K562 (cell line): ENCODE results near the gene OR4N5. TPM values are rescaled to one million over a fixed set of nuclear protein-coding genes. Genes with fewer than 3 reads are reported as not detected.

Experiments used
- ARID3A ChIP-seq: IDR thresholded peaks from 2 replicates; pipeline ENCODE4 v1.6.1; 2012; ENCODE audit warnings: low read depth, low read length, improper control_type of control experiment, borderline replicate concordance
- GTF2A2 ChIP-seq: IDR thresholded peaks from 2 replicates; pipeline ENCODE4 v1.6.1; 2016; ENCODE audit warnings: mild to moderate bottlenecking, missing genetic modification characterization, missing compliant biosample characterization
- MITF ChIP-seq: IDR thresholded peaks from 2 replicates; pipeline ENCODE4 v1.6.1; 2014; ENCODE audit warnings: antibody characterized with exemption
- MNT ChIP-seq, 2 experiments: fragments of 450-650 bp; conservative IDR thresholded peaks; 2 replicates each; pipeline ENCODE4 v1.6.1; 2017; ENCODE audit warnings: mild to moderate bottlenecking in 2 of 2, moderate library complexity in 2 of 2
- POLR2AphosphoS5 ChIP-seq: IDR thresholded peaks from 2 replicates; pipeline ENCODE4 v1.6.1; 2011; ENCODE audit warnings: mild to moderate bottlenecking, low read depth, low read length, moderate library complexity; ENCODE audit not compliant: control insufficient read depth, insufficient read depth
- SIN3A ChIP-seq, 2 experiments: fragments of 150-350 bp in 1 of 2; IDR thresholded peaks; 2 replicates each; pipeline ENCODE4 v1.6.1; 2011 to 2016; ENCODE audit warnings: borderline replicate concordance in 2 of 2, low read depth in 2 of 2, low read length in 2 of 2, mild to moderate bottlenecking in 2 of 2, moderate library complexity in 2 of 2; ENCODE audit not compliant: control insufficient read depth in 1 of 2
- TRIM24 ChIP-seq, 2 experiments: fragments of 450-650 bp; IDR thresholded peaks; 2 replicates each; pipeline ENCODE4 v1.6.1; 2016
- USF2 ChIP-seq: sonication (generic); formaldehyde crosslinking; IDR thresholded peaks from 2 replicates; pipeline ENCODE4 v1.5.0; 2020; ENCODE audit warnings: missing genetic modification reagents
- VEZF1 ChIP-seq: fragments of 200-800 bp; sonication (Bioruptor generic); IDR thresholded peaks from 2 replicates; pipeline ENCODE4 v1.6.1; 2017; ENCODE audit warnings: missing genetic modification characterization, missing compliant biosample characterization
- ZHX1 ChIP-seq: fragments of 150-350 bp; conservative IDR thresholded peaks from 2 replicates; pipeline ENCODE4 v1.6.1; 2014; ENCODE audit warnings: low read length
- ZNF77 ChIP-seq: fragments of 250-450 bp; sonication (Bioruptor Pico); IDR thresholded peaks from 2 replicates; pipeline ENCODE4 v1.5.0; 2020
- polyA plus RNA-seq, 8 experiments: library from polyadenylated mRNA; depleted of rRNA in 4 of 8; stranded (reverse) in 5 of 8; unstranded in 3 of 8; fragments of >200 nt; fragmentation: Nextera tagmentation in 2 of 8; fragmentation: Illumina TruSeq in 1 of 8; extraction: Ambion mirVana in 2 of 8; extraction: Trizol in 1 of 8; gene quantifications; 2 replicates each; pipeline versions ENCODE4 v1.2.1 to v1.2.3, GENCODE V29; 2011 to 2014; ENCODE audit warnings: inconsistent platforms in 1 of 8, missing spikeins in 1 of 8
- total RNA-seq, 7 experiments: library from RNA; depleted of rRNA in 6 of 7; stranded (reverse); fragments of >200 nt in 6 of 7; fragmentation: Illumina TruSeq in 2 of 7; extraction: Trizol in 2 of 7; gene quantifications; 2 replicates each; pipeline versions ENCODE4 v1.2.1 to v1.2.3, GENCODE V29; 2011 to 2021; ENCODE audit warnings: low replicate concordance in 1 of 7

The OR4N5 gene
- total and polyA plus RNA-seq, 9 of the 15 experiments (the other 6 are each of a cell fraction or from before 2014, with no cell fraction given) = not detected

- TF ChIP-seq ZHX1 = no peak
- peak; percentile 99 for TF ChIP-seq MITF
- peak; percentile 68; the same call in 1 of the 2 replicates for TF ChIP-seq ARID3A
- TF ChIP-seq MNT (conservative IDR thresholded peaks at IDR 0.05) = peak; percentile 21 to 30; a peak in 1 of 4 replicates
- TF ChIP-seq GTF2A2 (tag) = no peak
- TF ChIP-seq POLR2AphosphoS5 = peak; percentile 94
- TF ChIP-seq USF2 (CRISPR knock-in tag) = no peak
- peak; percentile 98 for TF ChIP-seq TRIM24 (IDR thresholded peaks at IDR 0.05)
- TF ChIP-seq VEZF1 (CRISPR knock-in tag) = peak; percentile 57
- TF ChIP-seq SIN3A (IDR thresholded peaks at IDR 0.05; ENCODE audit: borderline replicate concordance in 2 of 2, control insufficient read depth in 1 of 2, low read depth in 2 of 2, low read length in 2 of 2) = no peak
- TF ChIP-seq ZNF77 (CRISPR knock-in tag) = no peak
Observed at GRCh38 chr14:20177433-20177974, 38.9 kb downstream of the OR4N5 start (continued).
